ENCODE measurements around the gene PCDHGA10. TPM values are rescaled to one million over a fixed set of nuclear protein-coding genes. Genes with fewer than 3 reads are reported as not detected.
"Not testable (repeated sequence)": the region's sequence is repeated elsewhere in the genome, so short reads cannot be mapped to it uniquely, and the experiment has no call there.

The PCDHGA10 gene
- total RNA-seq, 3 donors from 2014 or later: 0.25 to 0.68 (median 0.40) TPM

GRCh38 chr5:141427783-141428426 lies 15.1 kb downstream of the PCDHGA10 start:
- peaks cover 7% of the 10 kb centered on the region for H3K4me1 Mint-ChIP-seq (ENCODE audit: low read depth)
- peaks cover 2% of the 10 kb centered on the region for H3K36me3 Mint-ChIP-seq (ENCODE audit: insufficient read depth)
- no peak overlapping the region for H3K4me3 Mint-ChIP-seq
- ATAC-seq (no peak), DNase-seq (no peak)
- H3K9me3 Mint-ChIP-seq: peaks cover 32% of the 10 kb centered on the region
- peaks cover 74% of the 10 kb centered on the region for H3K27me3 Mint-ChIP-seq (ENCODE audit: low read depth)

- Mint-ChIP-seq H3K27me3 (ENCODE audit: low read depth) (peaks cover 77% of the 10 kb centered on the region), H3K4me1 (ENCODE audit: low read depth) (peaks cover 7% of the 10 kb centered on the region), H3K4me3 (peak within 1 kb of the TSS; percentile 72), H3K36me3 (ENCODE audit: insufficient read depth) (peaks cover 2% of the 10 kb centered on the region), H3K9me3 (peaks cover 38% of the 10 kb centered on the region)
- DNase-seq (no peak), ATAC-seq (peak in 1 of 2 donors; percentile 70)
These were observed 17.7 kb downstream of the PCDHGA10 start, which contains the start of gene PCDHGA12 for GRCh38 chr5:141430332-141431113. PCDHGA12 (plus strand) TSS chr5:141430507; CDS start chr5:141430760, 253 bp downstream.

- Mint-ChIP-seq H3K4me1 (ENCODE audit: low read depth) (peaks cover 7% of the 10 kb centered on the region), H3K27me3 (ENCODE audit: low read depth) (peaks cover 72% of the 10 kb centered on the region), H3K4me3 (peak overlapping the region; percentile 72), H3K9me3 (peaks cover 38% of the 10 kb centered on the region), H3K36me3 (ENCODE audit: insufficient read depth) (peaks cover 2% of the 10 kb centered on the region)
- ATAC-seq: peak in 1 of 2 donors; percentile 28
- DNase-seq: no peak
These were observed 18.5 kb downstream of the PCDHGA10 start for GRCh38 chr5:141431286-141431685.

GRCh38 chr5:141432308-141432707 lies 19.5 kb downstream of the PCDHGA10 start:
- Mint-ChIP-seq H3K4me3 (peak overlapping the region; percentile 13), H3K9me3 (peaks cover 35% of the 10 kb centered on the region), H3K27me3 (ENCODE audit: low read depth) (peaks cover 62% of the 10 kb centered on the region)
- H3K4me1 Mint-ChIP-seq (ENCODE audit: low read depth); DNase-seq; H3K36me3 Mint-ChIP-seq (ENCODE audit: insufficient read depth); ATAC-seq: not testable (repeated sequence)

- not testable (repeated sequence) for ATAC-seq; H3K4me1 Mint-ChIP-seq (ENCODE audit: low read depth); DNase-seq; H3K4me3 Mint-ChIP-seq; H3K36me3 Mint-ChIP-seq (ENCODE audit: insufficient read depth)
- Mint-ChIP-seq H3K27me3 (ENCODE audit: low read depth) (peaks cover 60% of the 10 kb centered on the region), H3K9me3 (peaks cover 35% of the 10 kb centered on the region)
These were observed 19.9 kb downstream of the PCDHGA10 start for GRCh38 chr5:141432726-141433125.

- ATAC-seq: no peak
- H3K4me3 Mint-ChIP-seq: no peak overlapping the region
- no peak for DNase-seq
- peaks cover 2% of the 10 kb centered on the region for H3K36me3 Mint-ChIP-seq (ENCODE audit: insufficient read depth)
- peaks cover 52% of the 10 kb centered on the region for H3K27me3 Mint-ChIP-seq (ENCODE audit: low read depth)
- peaks cover 7% of the 10 kb centered on the region for H3K4me1 Mint-ChIP-seq (ENCODE audit: low read depth)
- H3K9me3 Mint-ChIP-seq: peaks cover 29% of the 10 kb centered on the region
These were observed 21.2 kb downstream of the PCDHGA10 start for GRCh38 chr5:141434006-141434405.

- peaks cover 42% of the 10 kb centered on the region for H3K27me3 Mint-ChIP-seq (ENCODE audit: low read depth)
- H3K36me3 Mint-ChIP-seq (ENCODE audit: insufficient read depth): no peaks in the 10 kb centered on the region
- no peak for ATAC-seq
- H3K4me1 Mint-ChIP-seq (ENCODE audit: low read depth): no peaks in the 10 kb centered on the region
- H3K9me3 Mint-ChIP-seq: peaks cover 13% of the 10 kb centered on the region
- no peak overlapping the region for H3K4me3 Mint-ChIP-seq
- no peak for DNase-seq
These were observed 24.4 kb downstream of the PCDHGA10 start for GRCh38 chr5:141437221-141437620.

GRCh38 chr5:141439411-141440141 lies 26.8 kb downstream of the PCDHGA10 start:
- ATAC-seq: no peak
- peaks cover 30% of the 10 kb centered on the region for H3K27me3 Mint-ChIP-seq (ENCODE audit: low read depth)
- DNase-seq: no peak
- H3K36me3 Mint-ChIP-seq (ENCODE audit: insufficient read depth): no peaks in the 10 kb centered on the region
- no peaks in the 10 kb centered on the region for H3K4me1 Mint-ChIP-seq (ENCODE audit: low read depth)
- H3K4me3 Mint-ChIP-seq: no peak overlapping the region
- H3K9me3 Mint-ChIP-seq: peaks cover 7% of the 10 kb centered on the region

- ATAC-seq: no peak
- Mint-ChIP-seq H3K4me3 (no peak overlapping the region), H3K27me3 (ENCODE audit: low read depth) (peaks cover 33% of the 10 kb centered on the region), H3K4me1 (ENCODE audit: low read depth) (no peaks in the 10 kb centered on the region), H3K9me3 (peaks cover 3% of the 10 kb centered on the region), H3K36me3 (ENCODE audit: insufficient read depth) (no peaks in the 10 kb centered on the region)
- no peak for DNase-seq
These were observed 27.6 kb downstream of the PCDHGA10 start for GRCh38 chr5:141440341-141440740.

GRCh38 chr5:141441571-141442170 lies 28.9 kb downstream of the PCDHGA10 start:
- Mint-ChIP-seq H3K4me1 (ENCODE audit: low read depth) (no peaks in the 10 kb centered on the region), H3K9me3 (peaks cover 3% of the 10 kb centered on the region), H3K4me3 (no peak overlapping the region), H3K36me3 (ENCODE audit: insufficient read depth) (no peaks in the 10 kb centered on the region), H3K27me3 (ENCODE audit: low read depth) (peaks cover 37% of the 10 kb centered on the region)
- no peak for ATAC-seq
- no peak for DNase-seq

GRCh38 chr5:141465351-141465750 lies 52.6 kb downstream of the PCDHGA10 start:
- Mint-ChIP-seq H3K27me3 (ENCODE audit: low read depth) (peaks cover 22% of the 10 kb centered on the region), H3K9me3 (no peaks in the 10 kb centered on the region), H3K4me3 (no peak overlapping the region), H3K36me3 (ENCODE audit: insufficient read depth) (no peaks in the 10 kb centered on the region), H3K4me1 (ENCODE audit: low read depth) (no peaks in the 10 kb centered on the region)
- ATAC-seq (no peak), DNase-seq (no peak)
